ENCODE measurements around the gene ANKS6. TPM values are rescaled to one million over a fixed set of nuclear protein-coding genes. Genes with fewer than 3 reads are reported as not detected.

The ANKS6 gene
- total RNA-seq, 3 donors from 2014 or later (not counting 1 experiment from before 2014, with no cell fraction given), result 8.1 to 12.6 (median 10.5) TPM

- no peak overlapping the region for H3K27ac Mint-ChIP-seq
- ATAC-seq, result no peak
- no peaks in the 10 kb centered on the region for H3K9me3 Mint-ChIP-seq
- DNase-seq, result no peak
- intact Hi-C loops (cut with micrococcal nuclease), result no loop called here
- H3K9me3 ChIP-seq (ENCODE audit: control insufficient read depth, insufficient read depth, low read length), result no peaks in the 10 kb centered on the region
- H3K4me1 ChIP-seq (ENCODE audit: control insufficient read depth, insufficient read depth, low read length), result peaks cover 4% of the 10 kb centered on the region
- 84% methylated on average over 1 of the region's 1 CpG for WGBS (ENCODE audit: insufficient coverage)
- H3K4me3 Mint-ChIP-seq, result no peak overlapping the region
- H3K36me3 Mint-ChIP-seq, result no peaks in the 10 kb centered on the region
- peaks cover 6 to 20% of the 10 kb centered on the region in 2 donors for H3K27me3 Mint-ChIP-seq (ENCODE audit: low read depth in 2 of 2)
- H3K36me3 ChIP-seq (ENCODE audit: control insufficient read depth, insufficient read depth, low read length), result no peaks in the 10 kb centered on the region
- H3K4me1 Mint-ChIP-seq, result peaks cover 4 to 11% of the 10 kb centered on the region in 2 donors
- H3K4me3 ChIP-seq (ENCODE audit: low read length), result no peak overlapping the region
- TF ChIP-seq CTCF (IDR thresholded peaks at IDR 0.05), result no peak
- no peak overlapping the region for H3K27ac ChIP-seq (ENCODE audit: low read length)
- H3K27me3 ChIP-seq (ENCODE audit: control insufficient read depth, insufficient read depth, low read length), result no peaks in the 10 kb centered on the region
Measured at GRCh38 chr9:98801969-98802371, 5.6 kb upstream of the ANKS6 start.

- Mint-ChIP-seq H3K36me3 (no peaks in the 10 kb centered on the region), H3K4me3 (no peak overlapping the region), H3K4me1 (peaks cover 6 to 12% of the 10 kb centered on the region in 2 donors), H3K27ac (no peak overlapping the region), H3K9me3 (no peaks in the 10 kb centered on the region), H3K27me3 (ENCODE audit: low read depth in 2 of 2) (peaks cover 6 to 20% of the 10 kb centered on the region in 2 donors)
- Histone ChIP-seq H3K27me3 (ENCODE audit: control insufficient read depth, insufficient read depth, low read length) (no peaks in the 10 kb centered on the region), H3K4me3 (ENCODE audit: low read length) (no peak overlapping the region), H3K36me3 (ENCODE audit: control insufficient read depth, insufficient read depth, low read length) (no peaks in the 10 kb centered on the region), H3K9me3 (ENCODE audit: control insufficient read depth, insufficient read depth, low read length) (no peaks in the 10 kb centered on the region), H3K4me1 (ENCODE audit: control insufficient read depth, insufficient read depth, low read length) (peaks cover 6% of the 10 kb centered on the region), H3K27ac (ENCODE audit: low read length) (no peak overlapping the region)
- no peak for TF ChIP-seq CTCF (IDR thresholded peaks at IDR 0.05)
- intact Hi-C loops (cut with micrococcal nuclease), result no loop called here
- whole genome bisulfite sequencing (ENCODE audit: insufficient coverage), result 92% methylated on average over 1 of the region's 1 CpG
- DNase-seq (no peak), ATAC-seq (no peak)
Measured at GRCh38 chr9:98801561-98801960, 5.2 kb upstream of the ANKS6 start.

DNA sequence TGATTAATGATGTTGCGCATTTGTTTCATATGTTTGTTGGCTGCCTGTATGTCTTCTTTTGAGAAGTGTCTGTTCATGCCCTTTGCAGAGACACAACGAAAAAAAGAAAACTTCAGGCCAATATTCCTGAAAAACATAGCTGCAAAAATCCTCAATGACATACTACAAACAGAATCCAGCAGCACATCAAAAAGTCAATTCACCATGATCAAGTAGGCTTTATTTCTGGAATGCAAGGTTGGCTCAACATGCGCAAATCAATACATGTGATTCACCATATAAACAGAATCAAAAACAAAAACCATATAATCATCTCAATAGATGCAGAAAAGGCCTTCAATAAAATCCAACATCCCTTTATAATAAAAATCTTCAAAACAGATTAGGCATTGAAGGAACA is 1.9 kb upstream of the ANKS6 start:
- no peaks in the 10 kb centered on the region for H3K9me3 ChIP-seq (ENCODE audit: control insufficient read depth, insufficient read depth, low read length)
- peak overlapping the region; percentile 97 for H3K4me3 Mint-ChIP-seq
- ATAC-seq (no peak), DNase-seq (no peak)
- no peak overlapping the region for H3K4me3 ChIP-seq (ENCODE audit: low read length)
- H3K27ac ChIP-seq (ENCODE audit: low read length), result no peak overlapping the region
- intact Hi-C loops (cut with micrococcal nuclease), result no loop called here
- no peaks in the 10 kb centered on the region for H3K27me3 ChIP-seq (ENCODE audit: control insufficient read depth, insufficient read depth, low read length)
- H3K4me1 ChIP-seq (ENCODE audit: control insufficient read depth, insufficient read depth, low read length), result peaks cover 13% of the 10 kb centered on the region
- peaks cover 0 to under 1% of the 10 kb centered on the region in 2 donors for H3K27me3 Mint-ChIP-seq (ENCODE audit: low read depth in 2 of 2)
- no peak for TF ChIP-seq CTCF (IDR thresholded peaks at IDR 0.05)
- no peaks in the 10 kb centered on the region for H3K36me3 ChIP-seq (ENCODE audit: control insufficient read depth, insufficient read depth, low read length)
- 94% methylated on average over 3 of the region's 3 CpGs for WGBS (ENCODE audit: insufficient coverage)
- peaks cover 22 to 26% of the 10 kb centered on the region in 2 donors for H3K4me1 Mint-ChIP-seq
- H3K36me3 Mint-ChIP-seq, result no peaks in the 10 kb centered on the region
- H3K27ac Mint-ChIP-seq, result no peak overlapping the region
- no peaks in the 10 kb centered on the region for H3K9me3 Mint-ChIP-seq

GRCh38 chr9:98797491-98797890 is 1.1 kb upstream of the ANKS6 start:
- Histone ChIP-seq H3K4me3 (ENCODE audit: low read length) (no peak overlapping the region), H3K27ac (ENCODE audit: low read length) (no peak overlapping the region), H3K36me3 (ENCODE audit: control insufficient read depth, insufficient read depth, low read length) (no peaks in the 10 kb centered on the region), H3K4me1 (ENCODE audit: control insufficient read depth, insufficient read depth, low read length) (peaks cover 13% of the 10 kb centered on the region), H3K27me3 (ENCODE audit: control insufficient read depth, insufficient read depth, low read length) (no peaks in the 10 kb centered on the region), H3K9me3 (ENCODE audit: control insufficient read depth, insufficient read depth, low read length) (no peaks in the 10 kb centered on the region)
- Mint-ChIP-seq H3K27ac (peak overlapping the region; percentile 74 to 93), H3K9me3 (no peaks in the 10 kb centered on the region), H3K4me3 (peak overlapping the region; percentile 97), H3K36me3 (no peaks in the 10 kb centered on the region), H3K27me3 (ENCODE audit: low read depth in 2 of 2) (no peaks in the 10 kb centered on the region), H3K4me1 (peaks cover 25 to 26% of the 10 kb centered on the region in 2 donors)
- ATAC-seq, result no peak
- intact Hi-C loops (cut with micrococcal nuclease), result no loop called here
- WGBS (ENCODE audit: insufficient coverage), result 94% methylated on average over 4 of the region's 4 CpGs
- no peak for DNase-seq
- TF ChIP-seq CTCF (IDR thresholded peaks at IDR 0.05), result no peak

All from natural killer cell (primary cell).